MM.1S (cell line): ENCODE results near the gene MEG3.

ENCODE experiments used
- DNase-seq: peaks from one replicate; pipeline ENCODE4 v3.0.0-alpha.2; 2015
- H2AFZ ChIP-seq: fragments of 300-600 bp; sonication (generic); 2 replicates; pipeline ENCODE4 v1.6.0; 2016; ENCODE audit warnings: antibody characterized with exemption, low read length
- H3F3A ChIP-seq: fragments of 300-600 bp; sonication (generic); 2 replicates; pipeline ENCODE4 v1.6.1; 2016; ENCODE audit warnings: mild to moderate bottlenecking, antibody characterized with exemption, low read length, moderate library complexity, mixed read lengths; ENCODE audit not compliant: insufficient read depth
- H3K27ac ChIP-seq: fragments of 300-600 bp; sonication (generic); 2 replicates; pipeline ENCODE4 v1.5.1; 2016; ENCODE audit warnings: mild to moderate bottlenecking, low read length
- H3K27me3 ChIP-seq: fragments of 300-600 bp; sonication (generic); replicated peaks from 2 replicates; pipeline ENCODE4 v1.6.0; 2016; ENCODE audit warnings: low read length; ENCODE audit not compliant: insufficient read depth
- H3K36me3 ChIP-seq: fragments of 300-600 bp; sonication (generic); replicated peaks from 2 replicates; pipeline ENCODE4 v1.6.1; 2016; ENCODE audit warnings: mild to moderate bottlenecking, low read length, mixed read lengths; ENCODE audit not compliant: insufficient read depth
- H3K4me1 ChIP-seq: fragments of 300-600 bp; sonication (generic); 2 replicates; pipeline ENCODE4 v1.6.1; 2016; ENCODE audit warnings: low read length, mixed read lengths
- H3K4me2 ChIP-seq: fragments of 300-600 bp; sonication (generic); 2 replicates; pipeline ENCODE4 v1.6.0; 2016; ENCODE audit warnings: low read depth, low read length
- H3K4me3 ChIP-seq: fragments of 300-600 bp; sonication (generic); 2 replicates; pipeline ENCODE4 v1.5.1; 2016; ENCODE audit warnings: low read length, mixed read lengths
- H3K79me2 ChIP-seq: fragments of 300-600 bp; sonication (generic); 2 replicates; pipeline ENCODE4 v1.6.1; 2016; ENCODE audit warnings: mixed run types, low read length, mixed read lengths
- H3K9ac ChIP-seq: fragments of 300-600 bp; sonication (generic); 2 replicates; pipeline ENCODE4 v1.6.1; 2016; ENCODE audit warnings: low read length, mixed read lengths
- H3K9me2 ChIP-seq: fragments of 300-600 bp; sonication (generic); replicated peaks from 2 replicates; pipeline ENCODE4 v1.6.1; 2016; ENCODE audit warnings: mild to moderate bottlenecking, low read length, mixed read lengths; ENCODE audit not compliant: insufficient read depth
- H3K9me3 ChIP-seq: fragments of 300-600 bp; sonication (generic); replicated peaks from 2 replicates; pipeline ENCODE4 v1.6.1; 2016; ENCODE audit warnings: mild to moderate bottlenecking, low read length, mixed read lengths; ENCODE audit not compliant: insufficient read depth
- H4K20me1 ChIP-seq: fragments of 300-600 bp; sonication (generic); 2 replicates; pipeline ENCODE4 v1.6.1; 2016; ENCODE audit warnings: mild to moderate bottlenecking, low read length, moderate library complexity, mixed read lengths; ENCODE audit not compliant: insufficient read depth
- EZH2 ChIP-seq: fragments of 300-600 bp; sonication (generic); optimal IDR thresholded peaks from 2 replicates; pipeline ENCODE3; 2017; ENCODE audit warnings: low read depth, mild to moderate bottlenecking, antibody characterized with exemption, low read length, mixed read lengths
- EZH2phosphoT487 ChIP-seq: fragments of 300-600 bp; sonication (generic); IDR thresholded peaks from 2 replicates; pipeline ENCODE4 v1.6.1; 2018; ENCODE audit warnings: antibody characterized with exemption, low read length
- TF ChIP-seq, protein P1 (sequence below): fragments of 300-600 bp; sonication (generic); IDR thresholded peaks from 2 replicates; pipeline ENCODE4 v1.5.1; 2016; ENCODE audit warnings: antibody characterized with exemption, low read length, mixed read lengths

The MEG3 gene

DNA sequence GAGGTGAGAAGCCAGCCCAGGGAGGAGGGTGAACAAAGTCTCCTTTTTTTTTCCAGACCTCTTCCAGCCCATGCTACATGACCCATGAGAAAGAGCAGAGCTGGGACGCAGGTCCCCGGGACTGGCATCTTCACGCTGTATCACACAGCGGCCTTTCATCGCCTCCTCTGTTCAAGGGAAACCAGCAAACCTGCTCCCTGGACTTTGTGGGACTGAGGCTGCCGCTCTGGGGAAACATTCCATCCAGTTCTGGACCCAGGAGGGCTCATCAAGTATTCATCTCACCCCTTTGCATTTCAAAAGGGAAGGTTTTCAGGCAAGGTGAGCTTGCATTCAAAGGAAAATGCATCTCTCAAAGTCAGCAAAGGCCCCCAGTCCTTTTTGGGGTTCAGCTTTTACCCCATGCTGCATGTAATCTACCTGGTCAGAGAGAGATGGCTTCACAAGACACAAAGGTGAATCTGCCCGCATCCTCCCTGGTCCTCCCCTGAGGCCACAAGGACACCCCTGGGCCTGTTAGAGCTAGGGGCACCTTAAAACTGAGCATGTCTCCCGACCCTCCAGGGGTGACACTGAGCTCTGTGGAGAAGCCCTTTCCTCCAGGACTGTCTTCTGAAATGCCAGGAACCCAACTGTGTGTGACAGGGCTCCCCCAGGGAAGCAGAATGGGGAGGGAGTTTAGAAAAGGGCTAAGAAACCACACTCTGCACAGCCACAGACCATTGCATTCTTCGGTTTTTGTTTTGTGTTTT, 21.2 kb upstream of the MEG3 start:
- no peak overlapping the region for H3K9ac ChIP-seq
- H3K9me3 ChIP-seq, result no peaks in the 10 kb centered on the region
- no peak for DNase-seq
- H4K20me1 ChIP-seq, result no peaks in the 10 kb centered on the region
- no peaks in the 10 kb centered on the region for H3F3A ChIP-seq
- no peaks in the 10 kb centered on the region for H3K79me2 ChIP-seq
- peaks cover 57% of the 10 kb centered on the region for H3K27me3 ChIP-seq
- TF ChIP-seq EZH2, result no peak
- TF ChIP-seq EZH2phosphoT487, result no peak
- TF ChIP-seq, protein P1, sequence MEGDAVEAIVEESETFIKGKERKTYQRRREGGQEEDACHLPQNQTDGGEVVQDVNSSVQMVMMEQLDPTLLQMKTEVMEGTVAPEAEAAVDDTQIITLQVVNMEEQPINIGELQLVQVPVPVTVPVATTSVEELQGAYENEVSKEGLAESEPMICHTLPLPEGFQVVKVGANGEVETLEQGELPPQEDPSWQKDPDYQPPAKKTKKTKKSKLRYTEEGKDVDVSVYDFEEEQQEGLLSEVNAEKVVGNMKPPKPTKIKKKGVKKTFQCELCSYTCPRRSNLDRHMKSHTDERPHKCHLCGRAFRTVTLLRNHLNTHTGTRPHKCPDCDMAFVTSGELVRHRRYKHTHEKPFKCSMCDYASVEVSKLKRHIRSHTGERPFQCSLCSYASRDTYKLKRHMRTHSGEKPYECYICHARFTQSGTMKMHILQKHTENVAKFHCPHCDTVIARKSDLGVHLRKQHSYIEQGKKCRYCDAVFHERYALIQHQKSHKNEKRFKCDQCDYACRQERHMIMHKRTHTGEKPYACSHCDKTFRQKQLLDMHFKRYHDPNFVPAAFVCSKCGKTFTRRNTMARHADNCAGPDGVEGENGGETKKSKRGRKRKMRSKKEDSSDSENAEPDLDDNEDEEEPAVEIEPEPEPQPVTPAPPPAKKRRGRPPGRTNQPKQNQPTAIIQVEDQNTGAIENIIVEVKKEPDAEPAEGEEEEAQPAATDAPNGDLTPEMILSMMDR, result no peak
- H3K4me1 ChIP-seq, result no peaks in the 10 kb centered on the region
- no peak overlapping the region for H3K27ac ChIP-seq
- no peaks in the 10 kb centered on the region for H3K9me2 ChIP-seq
- no peak overlapping the region for H3K4me2 ChIP-seq
- no peak overlapping the region for H3K4me3 ChIP-seq
- no peak overlapping the region for H2AFZ ChIP-seq
- no peaks in the 10 kb centered on the region for H3K36me3 ChIP-seq

DNA sequence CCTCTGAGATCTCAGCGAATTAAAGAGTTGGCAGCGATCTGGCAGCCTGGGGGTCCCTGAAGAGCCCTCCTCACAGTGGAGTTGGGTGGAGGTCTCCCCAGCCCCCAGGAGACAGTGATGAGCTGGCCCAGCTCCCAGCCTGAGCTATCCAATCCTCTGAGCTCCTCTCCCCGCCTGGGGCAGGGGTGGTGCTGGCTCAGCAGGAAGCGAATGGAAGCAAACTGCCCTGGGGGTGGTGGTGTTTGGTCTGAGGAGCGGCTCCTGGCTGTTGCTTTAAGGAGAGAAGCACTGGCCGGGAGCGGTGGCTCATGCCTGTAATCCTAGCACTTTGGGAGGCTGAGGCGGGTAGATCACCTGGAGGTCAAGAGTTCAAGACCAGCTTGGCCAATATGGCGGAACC, 19.5 kb upstream of the MEG3 start:
- Histone ChIP-seq H3K9me3 (no peaks in the 10 kb centered on the region), H3K9me2 (no peaks in the 10 kb centered on the region)

DNA sequence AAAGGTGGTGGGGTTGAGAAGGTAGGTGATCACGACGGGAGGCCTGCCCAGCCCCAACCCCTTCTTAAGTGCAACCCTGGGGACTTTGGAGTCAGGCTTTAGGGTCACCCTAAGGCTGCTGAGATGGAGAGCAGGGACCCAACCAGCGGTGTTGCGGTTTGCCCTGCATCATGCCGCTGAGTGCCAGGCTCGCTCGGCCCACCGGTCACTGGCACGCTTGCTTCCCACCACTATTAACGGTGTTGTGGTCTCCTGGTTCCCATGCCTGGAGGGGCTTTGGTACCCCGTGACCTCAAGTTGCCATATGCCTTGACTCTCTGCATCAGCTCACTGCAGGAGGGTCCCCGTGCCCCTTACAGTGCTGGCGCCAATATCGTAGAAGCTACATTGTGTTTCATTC, 18.4 kb upstream of the MEG3 start:
- no peaks in the 10 kb centered on the region for H3K36me3 ChIP-seq
- no peak overlapping the region for H3K4me3 ChIP-seq
- no peak overlapping the region for H2AFZ ChIP-seq
- no peak for DNase-seq
- no peaks in the 10 kb centered on the region for H3F3A ChIP-seq
- no peak overlapping the region for H3K4me2 ChIP-seq
- no peaks in the 10 kb centered on the region for H4K20me1 ChIP-seq
- H3K27ac ChIP-seq, result no peak overlapping the region
- peaks cover 34% of the 10 kb centered on the region for H3K27me3 ChIP-seq
- no peaks in the 10 kb centered on the region for H3K4me1 ChIP-seq
- no peaks in the 10 kb centered on the region for H3K9me2 ChIP-seq
- no peak overlapping the region for H3K9ac ChIP-seq
- no peaks in the 10 kb centered on the region for H3K9me3 ChIP-seq
- H3K79me2 ChIP-seq, result no peaks in the 10 kb centered on the region
- no peak for TF ChIP-seq EZH2
- TF ChIP-seq, protein P1, result no peak
- TF ChIP-seq EZH2phosphoT487, result no peak

More for the DNA sequence above, 19.5 kb upstream of the MEG3 start:
- Histone ChIP-seq H3K36me3 (no peaks in the 10 kb centered on the region), H3K4me2 (no peak overlapping the region), H3K4me1 (no peaks in the 10 kb centered on the region), H3K9ac (no peak overlapping the region), H3K79me2 (no peaks in the 10 kb centered on the region), H3K4me3 (no peak overlapping the region), H4K20me1 (no peaks in the 10 kb centered on the region), H2AFZ (no peak overlapping the region), H3K27ac (no peak overlapping the region), H3K27me3 (peaks cover 45% of the 10 kb centered on the region), H3F3A (no peaks in the 10 kb centered on the region)
- DNase-seq, result no peak
- TF ChIP-seq, protein P1, result no peak
- TF ChIP-seq EZH2phosphoT487, result no peak
- TF ChIP-seq EZH2, result no peak
